HepG2 (cell line): ENCODE measurements around the gene IRF5. TPM values are rescaled to one million over a fixed set of nuclear protein-coding genes. Genes with fewer than 3 reads are reported as not detected.

Experiments used
- ATAC-seq: fragments of 200-7000 bp; cut with Tn5 transposase; 3 replicates; pipeline ENCODE4 v1.9.1; 2020; ENCODE audit warnings: mild to moderate bottlenecking, moderate library complexity
- BruUV-seq: library from RNA; stranded (reverse); fragments of 400-500 nt; replicated peaks from 2 replicates; lab custom pipeline; 2021; lab: Mats Ljungman, UMichigan
- CTCF ChIA-PET: fragments of 300-600 bp; formaldehyde crosslinking; extraction: SDS; loops from one replicate; lab custom pipeline; 2021; ENCODE audit warnings: low total read pairs, inconsistent platforms, low intra/inter-chr PET ratio; lab: Yijun Ruan, JAX
- POLR2A ChIA-PET: fragments of 350-600 bp; sonication (Branson Sonifier 250); formaldehyde crosslinking; loops from one replicate; lab custom pipeline; 2020; ENCODE audit warnings: antibody characterized with exemption, inconsistent platforms; lab: Yijun Ruan, JAX
- DNase-seq: peaks from one replicate; pipeline ENCODE4 v3.0.0-alpha.2; 2015; ENCODE audit warnings: low spot score
- FAIRE-seq: peaks from 3 replicates; lab custom pipeline; 2011; peaks lifted over from hg19 to GRCh38; lab: Jason Lieb, UNC
- H2AFZ ChIP-seq: one replicate; pipeline ENCODE4 v1.6.1; 2011; ENCODE audit warnings: low read length, inconsistent platforms
- H3K27ac ChIP-seq: fragments of 300-600 bp; 3 replicates; pipeline ENCODE4 v1.8.0; 2011; ENCODE audit warnings: mixed run types, mild to moderate bottlenecking, mixed read lengths, low read length, inconsistent platforms; ENCODE audit not compliant: insufficient read depth; ENCODE audit errors: extremely low read length
- H3K27me3 ChIP-seq, 2 experiments: fragments of 200-600 bp in 1 of 2; 2 replicates in 1 of 2; 3 replicates in 1 of 2; pipeline versions ENCODE4 v1.6.0 to v1.8.0; 2011; ENCODE audit warnings: low read length in 2 of 2, mild to moderate bottlenecking in 2 of 2, moderate library complexity in 2 of 2, inconsistent platforms in 1 of 2; ENCODE audit not compliant: insufficient read depth in 2 of 2, control insufficient read depth in 1 of 2
- H3K36me3 ChIP-seq, 2 experiments: fragments of 200-600 bp in 1 of 2; replicated peaks in 1 of 2; 2 replicates in 1 of 2; 3 replicates in 1 of 2; pipeline versions ENCODE4 v1.5.1 to v1.8.0; 2011; ENCODE audit warnings: low read length in 2 of 2, inconsistent platforms in 1 of 2; ENCODE audit not compliant: insufficient read depth in 2 of 2, control insufficient read depth in 1 of 2
- H3K4me1 ChIP-seq: 2 replicates; pipeline ENCODE4 v1.5.1; 2012; ENCODE audit warnings: low read length, inconsistent platforms; ENCODE audit not compliant: insufficient read depth
- H3K4me2 ChIP-seq: 2 replicates; pipeline ENCODE4 v1.6.0; 2011; ENCODE audit warnings: low read depth, low read length, inconsistent platforms
- H3K4me3 ChIP-seq, 3 experiments: fragments of 200-600 bp in 1 of 3; sonication (generic), shearing (Covaris generic) in 1 of 3; replicated peaks in 1 of 3; 2 replicates each; pipeline ENCODE4 v1.5.1; 2011 to 2016; ENCODE audit warnings: low read length in 3 of 3, inconsistent platforms in 2 of 3, low read depth in 2 of 3, mild to moderate bottlenecking in 2 of 3, control low read depth in 1 of 3, mixed read lengths in 1 of 3; ENCODE audit not compliant: insufficient read depth in 1 of 3
- H3K79me2 ChIP-seq: one replicate; pipeline ENCODE4 v1.6.1; 2011; ENCODE audit warnings: low read length, inconsistent platforms; ENCODE audit not compliant: insufficient read depth
- H3K9ac ChIP-seq: 2 replicates; pipeline ENCODE4 v1.6.0; 2011; ENCODE audit warnings: mild to moderate bottlenecking, low read depth, low read length, inconsistent platforms; ENCODE audit not compliant: insufficient read depth
- H3K9me3 ChIP-seq: 2 replicates; pipeline ENCODE4 v1.5.1; 2012; ENCODE audit warnings: mild to moderate bottlenecking, low read length
- H4K20me1 ChIP-seq: 2 replicates; pipeline ENCODE4 v1.6.0; 2011; ENCODE audit warnings: inconsistent platforms, mild to moderate bottlenecking, low read length, moderate library complexity; ENCODE audit not compliant: insufficient read depth
- AKAP8 ChIP-seq: sonication (generic); formaldehyde crosslinking; IDR thresholded peaks from 2 replicates; pipeline ENCODE4 v1.5.1; 2020; ENCODE audit warnings: mild to moderate bottlenecking, missing genetic modification reagents
- HDAC1 ChIP-seq: sonication (generic); formaldehyde crosslinking; IDR thresholded peaks from 2 replicates; pipeline ENCODE4 v1.5.1; 2020; ENCODE audit warnings: mild to moderate bottlenecking, missing genetic modification reagents
- HNRNPH1 ChIP-seq: fragments of 200-400 bp; formaldehyde crosslinking; optimal IDR thresholded peaks from 2 replicates; pipeline ENCODE3; 2017; ENCODE audit warnings: mild to moderate bottlenecking, low read depth, low read length
- MATR3 ChIP-seq: sonication (generic); formaldehyde crosslinking; IDR thresholded peaks from 2 replicates; pipeline ENCODE4 v1.4.0; 2020; ENCODE audit warnings: missing genetic modification reagents
- MBD4 ChIP-seq: IDR thresholded peaks from 2 replicates; pipeline ENCODE4 v1.6.1; 2012; ENCODE audit warnings: low read length, inconsistent platforms, borderline replicate concordance
- MEIS2 ChIP-seq: sonication (generic); formaldehyde crosslinking; IDR thresholded peaks from 2 replicates; pipeline ENCODE4 v1.9.0; 2021; ENCODE audit warnings: mild to moderate bottlenecking, missing genetic modification reagents
- MXD4 ChIP-seq: IDR thresholded peaks from 2 replicates; pipeline ENCODE4 v1.6.1; 2016; ENCODE audit warnings: mild to moderate bottlenecking, missing biosample characterization, missing genetic modification reagents
- SIN3B ChIP-seq: fragments of 150-350 bp; IDR thresholded peaks from 2 replicates; pipeline ENCODE4 v1.6.1; 2014; ENCODE audit warnings: low read length
- SP5 ChIP-seq: IDR thresholded peaks from 2 replicates; pipeline ENCODE4 v1.6.1; 2016; ENCODE audit warnings: low read depth, borderline replicate concordance
- TAF15 ChIP-seq: fragments of 200-400 bp; formaldehyde crosslinking; IDR thresholded peaks from one replicate; pipeline ENCODE4 v1.6.1; 2018; ENCODE audit warnings: mild to moderate bottlenecking, low read depth, low read length; ENCODE audit not compliant: poor library complexity, severe bottlenecking
- UBTF ChIP-seq: sonication (generic); formaldehyde crosslinking; IDR thresholded peaks from 2 replicates; pipeline ENCODE4 v1.4.0; 2020; ENCODE audit warnings: mild to moderate bottlenecking, missing genetic modification reagents
- ZBTB2 ChIP-seq: sonication (generic); formaldehyde crosslinking; IDR thresholded peaks from 2 replicates; pipeline ENCODE4 v1.8.0; 2022; ENCODE audit warnings: low read depth, missing genetic modification reagents
- ZBTB38 ChIP-seq: sonication (generic); formaldehyde crosslinking; IDR thresholded peaks from 2 replicates; pipeline ENCODE4 v1.5.1; 2020; ENCODE audit warnings: mild to moderate bottlenecking, missing genetic modification reagents
- ZBTB44 ChIP-seq: sonication (generic); formaldehyde crosslinking; IDR thresholded peaks from 2 replicates; pipeline ENCODE4 v1.4.0; 2020; ENCODE audit warnings: missing genetic modification reagents
- ZFX ChIP-seq: sonication (generic); formaldehyde crosslinking; IDR thresholded peaks from 2 replicates; pipeline ENCODE4 v1.4.0; 2020; ENCODE audit warnings: mild to moderate bottlenecking, low read depth, missing genetic modification reagents, moderate library complexity
- ZNF335 ChIP-seq: sonication (generic); formaldehyde crosslinking; IDR thresholded peaks from 2 replicates; pipeline ENCODE4 v1.4.0; 2020; ENCODE audit warnings: missing genetic modification reagents
- ZNF34 ChIP-seq: sonication (generic); formaldehyde crosslinking; IDR thresholded peaks from 2 replicates; pipeline ENCODE4 v1.4.0; 2020; ENCODE audit warnings: mild to moderate bottlenecking, missing genetic modification reagents, borderline replicate concordance
- ZNF441 ChIP-seq: sonication (generic); formaldehyde crosslinking; IDR thresholded peaks from 2 replicates; pipeline ENCODE4 v1.7.0; 2021; ENCODE audit warnings: missing genetic modification reagents, borderline replicate concordance
- ZNF567 ChIP-seq: sonication (generic); formaldehyde crosslinking; IDR thresholded peaks from 2 replicates; pipeline ENCODE4 v1.8.1; 2023; ENCODE audit warnings: mild to moderate bottlenecking, missing genetic modification reagents, borderline replicate concordance
- WGBS: methylation state at CpG from one replicate; pipeline ENCODE4 v1.1.6; 2017; ENCODE audit warnings: low lambda C conversion rate; 5-methylcytosine and 5-hydroxymethylcytosine counted together
- in situ Hi-C: cut with HindIII; loops from 2 replicates; pipeline ENCODE4 v1.10.0; 2017; ENCODE audit warnings: low pct_unique_long_range_greater_than_20kb; ENCODE audit not compliant: extremely low pct_ligation_motif_present
- intact Hi-C: fragments of 100-400 bp; cut with micrococcal nuclease; formaldehyde crosslinking; loops from one replicate; pipeline ENCODE4 v1.10.0; 2022; ENCODE audit not compliant: unreplicated experiment
- polyA plus RNA-seq, 8 experiments: library from polyadenylated mRNA; depleted of rRNA in 3 of 8; stranded (reverse) in 7 of 8; unstranded in 1 of 8; fragments of >200 nt; fragmentation: Illumina TruSeq in 4 of 8; extraction: Trizol in 4 of 8; gene quantifications; 2 replicates each; pipeline versions ENCODE4 v1.2.1 to v1.2.3, GENCODE V29; 2011 to 2016; ENCODE audit warnings: low read depth in 4 of 8, missing spikeins in 1 of 8, mixed read lengths in 1 of 8; ENCODE audit not compliant: insufficient read depth in 1 of 8
- total RNA-seq, 5 experiments: library from RNA; depleted of rRNA; stranded (reverse); fragments of >200 nt; fragmentation: Illumina TruSeq; extraction: Trizol; gene quantifications; 2 replicates each; pipeline ENCODE4 v1.2.3, GENCODE V29; 2016; ENCODE audit warnings: low read depth in 1 of 5

Gene IRF5
- total and polyA plus RNA-seq, 2 of the 13 experiments (the other 11 are each of a cell fraction or from before 2014, with no cell fraction given) = 2.0 to 2.9 TPM

- no peak for TF ChIP-seq ZNF441
- TF ChIP-seq ZNF34 (CRISPR knock-in tag) = no peak
- TF ChIP-seq ZNF335 = no peak
- no peak for TF ChIP-seq AKAP8 (CRISPR knock-in tag)
These were observed 37.5 kb upstream of the IRF5 start (continued) for GRCh38 chr7:128900237-128900636.

GRCh38 chr7:128902761-128903585, 34.8 kb upstream of the IRF5 start:
- no peaks in the 10 kb centered on the region for H3K36me3 ChIP-seq
- no peak overlapping the region for H3K4me2 ChIP-seq
- ChIA-PET POLR2A (no interaction called here), CTCF (interaction anchor here (3.1 kb wide), 1 partner anchor 188 kb away, joined by 27 read pairs; no protein-coding TSS in a partner anchor)
- intact Hi-C loops = no loop called here
- no peaks in the 10 kb centered on the region for H4K20me1 ChIP-seq
- 28% methylated on average over 9 of the region's 12 CpGs for WGBS
- H3K79me2 ChIP-seq = no peaks in the 10 kb centered on the region
- DNase-seq = no peak
- no peak overlapping the region for H2AFZ ChIP-seq
- in situ Hi-C loops = no loop called here
- 0 out of 5 replicates have a peak, but pooled peaks cover 0 to 5% of the 10 kb centered on the region in 2 experiments for H3K27me3 ChIP-seq
- H3K27ac ChIP-seq = no peak overlapping the region
- no peak overlapping the region for H3K4me3 ChIP-seq
- no peak overlapping the region for H3K9ac ChIP-seq
- peaks cover 8% of the 10 kb centered on the region for H3K9me3 ChIP-seq
- FAIRE-seq = no peak
- H3K4me1 ChIP-seq = no peaks in the 10 kb centered on the region
- ATAC-seq = no peak
- no TSS peak for BruUV-seq
- no peak for TF ChIP-seq HDAC1 (CRISPR knock-in tag)
- no peak for TF ChIP-seq HNRNPH1
- no peak for TF ChIP-seq TAF15
- no peak for TF ChIP-seq ZBTB44 (CRISPR knock-in tag)
- TF ChIP-seq MATR3 (CRISPR knock-in tag) = no peak
- no peak for TF ChIP-seq MXD4 (CRISPR knock-in tag)
- TF ChIP-seq ZBTB2 (CRISPR knock-in tag) = no peak
- TF ChIP-seq UBTF = no peak
- TF ChIP-seq ZNF567 (CRISPR knock-in tag) = no peak
- TF ChIP-seq MBD4 = no peak
- no peak for TF ChIP-seq SP5 (CRISPR knock-in tag)
- TF ChIP-seq SIN3B = no peak
- no peak for TF ChIP-seq MEIS2 (CRISPR knock-in tag)
- TF ChIP-seq ZBTB38 (CRISPR knock-in tag) = no peak
- no peak for TF ChIP-seq ZFX
